ENCODE measurements around the gene JAK1.

The JAK1 gene

GRCh38 chr1:64881281-64881680 is 85.1 kb downstream of the JAK1 start:
- H3K27me3 ChIP-seq (ENCODE audit: low read depth, low read length): no peaks in the 10 kb centered on the region
- no peak overlapping the region for H2AFZ ChIP-seq (ENCODE audit: low read depth, low read length)
- peaks cover 17% of the 10 kb centered on the region for H3K4me1 ChIP-seq (ENCODE audit: low read length)
- TF ChIP-seq, protein P1, sequence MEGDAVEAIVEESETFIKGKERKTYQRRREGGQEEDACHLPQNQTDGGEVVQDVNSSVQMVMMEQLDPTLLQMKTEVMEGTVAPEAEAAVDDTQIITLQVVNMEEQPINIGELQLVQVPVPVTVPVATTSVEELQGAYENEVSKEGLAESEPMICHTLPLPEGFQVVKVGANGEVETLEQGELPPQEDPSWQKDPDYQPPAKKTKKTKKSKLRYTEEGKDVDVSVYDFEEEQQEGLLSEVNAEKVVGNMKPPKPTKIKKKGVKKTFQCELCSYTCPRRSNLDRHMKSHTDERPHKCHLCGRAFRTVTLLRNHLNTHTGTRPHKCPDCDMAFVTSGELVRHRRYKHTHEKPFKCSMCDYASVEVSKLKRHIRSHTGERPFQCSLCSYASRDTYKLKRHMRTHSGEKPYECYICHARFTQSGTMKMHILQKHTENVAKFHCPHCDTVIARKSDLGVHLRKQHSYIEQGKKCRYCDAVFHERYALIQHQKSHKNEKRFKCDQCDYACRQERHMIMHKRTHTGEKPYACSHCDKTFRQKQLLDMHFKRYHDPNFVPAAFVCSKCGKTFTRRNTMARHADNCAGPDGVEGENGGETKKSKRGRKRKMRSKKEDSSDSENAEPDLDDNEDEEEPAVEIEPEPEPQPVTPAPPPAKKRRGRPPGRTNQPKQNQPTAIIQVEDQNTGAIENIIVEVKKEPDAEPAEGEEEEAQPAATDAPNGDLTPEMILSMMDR (IDR thresholded peaks at IDR 0.05; ENCODE audit: low read depth, low read length): no peak
- no peak for TF ChIP-seq EZH2phosphoT487 (IDR thresholded peaks at IDR 0.05; ENCODE audit: low read depth)
- peaks cover 10% of the 10 kb centered on the region; the same call in 1 of the 2 replicates for H3K79me2 ChIP-seq (ENCODE audit: low read length)
- H3K9ac ChIP-seq (ENCODE audit: low read length): no peak overlapping the region
- H3K4me3 ChIP-seq (ENCODE audit: low read length): no peak overlapping the region
- H3K27ac ChIP-seq (ENCODE audit: low read length): no peak overlapping the region
- no peak overlapping the region for H3K4me2 ChIP-seq (ENCODE audit: low read length)
- H3K9me3 ChIP-seq (ENCODE audit: insufficient read depth, low read length): no peaks in the 10 kb centered on the region
- H4K20me1 ChIP-seq (ENCODE audit: insufficient read depth, low read length): peaks cover 52% of the 10 kb centered on the region
- peaks cover 33% of the 10 kb centered on the region for H3K36me3 ChIP-seq (replicated peaks; ENCODE audit: low read depth, low read length)

GRCh38 chr1:64880449-64880848 is 85.9 kb downstream of the JAK1 start:
- Histone ChIP-seq H3K36me3 (replicated peaks; ENCODE audit: low read depth, low read length) (peaks cover 32% of the 10 kb centered on the region), H3K4me1 (ENCODE audit: low read length) (peaks cover 17% of the 10 kb centered on the region), H3K9me3 (ENCODE audit: insufficient read depth, low read length) (no peaks in the 10 kb centered on the region), H3K27me3 (ENCODE audit: low read depth, low read length) (no peaks in the 10 kb centered on the region), H3K4me3 (ENCODE audit: low read length) (no peak overlapping the region), H2AFZ (ENCODE audit: low read depth, low read length) (no peak overlapping the region), H3K79me2 (ENCODE audit: low read length) (peaks cover 8% of the 10 kb centered on the region; the same call in 1 of the 2 replicates), H3K27ac (ENCODE audit: low read length) (no peak overlapping the region), H3K9ac (ENCODE audit: low read length) (no peak overlapping the region), H3K4me2 (ENCODE audit: low read length) (no peak overlapping the region), H4K20me1 (ENCODE audit: insufficient read depth, low read length) (peaks cover 44% of the 10 kb centered on the region)
- TF ChIP-seq, protein P1 (IDR thresholded peaks at IDR 0.05; ENCODE audit: low read depth, low read length): no peak
- no peak for TF ChIP-seq EZH2phosphoT487 (IDR thresholded peaks at IDR 0.05; ENCODE audit: low read depth)

DNA sequence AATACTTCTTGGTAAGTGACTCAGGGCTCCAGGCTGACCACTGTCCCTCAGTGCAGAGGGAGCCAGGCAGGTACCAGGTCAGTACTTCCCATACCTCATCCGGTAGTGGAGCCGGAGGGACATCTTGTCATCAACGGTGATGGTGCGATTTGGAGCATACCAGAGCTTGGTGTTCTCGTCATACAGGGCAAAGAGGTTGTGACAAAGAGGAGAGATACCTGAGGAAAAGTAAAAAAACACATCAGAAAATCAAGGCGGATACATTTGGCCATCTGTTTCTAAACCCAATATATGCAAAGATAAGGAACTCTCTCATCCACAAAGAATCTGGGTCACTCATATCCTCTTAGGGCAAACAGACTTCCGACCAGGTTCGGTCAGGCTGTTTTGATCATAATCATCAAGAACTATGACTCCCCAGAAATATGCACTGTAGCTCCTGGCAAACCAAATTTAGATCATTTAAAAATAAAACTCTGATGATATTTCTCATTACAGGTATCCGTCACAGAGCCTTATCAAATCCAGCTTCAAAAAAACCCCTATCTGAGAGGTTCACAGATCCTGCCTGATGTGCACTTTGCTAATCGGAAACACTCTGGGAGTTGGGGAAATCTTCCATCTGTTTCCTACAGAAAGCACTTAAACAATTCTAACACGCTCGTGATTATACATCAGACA is 87.3 kb downstream of the JAK1 start:
- Histone ChIP-seq H3K79me2 (ENCODE audit: low read length) (peaks cover 8% of the 10 kb centered on the region; the same call in 1 of the 2 replicates), H3K4me2 (ENCODE audit: low read length) (no peak overlapping the region), H3K9me3 (ENCODE audit: insufficient read depth, low read length) (no peaks in the 10 kb centered on the region), H3K4me1 (ENCODE audit: low read length) (peaks cover 17% of the 10 kb centered on the region), H3K27ac (ENCODE audit: low read length) (no peak overlapping the region), H3K27me3 (ENCODE audit: low read depth, low read length) (no peaks in the 10 kb centered on the region), H3K9ac (ENCODE audit: low read length) (no peak overlapping the region), H4K20me1 (ENCODE audit: insufficient read depth, low read length) (peaks cover 33% of the 10 kb centered on the region), H3K4me3 (ENCODE audit: low read length) (no peak overlapping the region), H3K36me3 (replicated peaks; ENCODE audit: low read depth, low read length) (peaks cover 33% of the 10 kb centered on the region), H2AFZ (ENCODE audit: low read depth, low read length) (no peak overlapping the region)
- TF ChIP-seq, protein P1 (IDR thresholded peaks at IDR 0.05; ENCODE audit: low read depth, low read length): no peak
- TF ChIP-seq EZH2phosphoT487 (IDR thresholded peaks at IDR 0.05; ENCODE audit: low read depth): no peak

- H3K9ac ChIP-seq (ENCODE audit: low read length): no peak overlapping the region
- TF ChIP-seq, protein P1 (IDR thresholded peaks at IDR 0.05; ENCODE audit: low read depth, low read length): no peak
- TF ChIP-seq EZH2phosphoT487 (IDR thresholded peaks at IDR 0.05; ENCODE audit: low read depth): no peak
- peaks cover 36% of the 10 kb centered on the region for H3K36me3 ChIP-seq (replicated peaks; ENCODE audit: low read depth, low read length)
- H3K27ac ChIP-seq (ENCODE audit: low read length): no peak overlapping the region
- H4K20me1 ChIP-seq (ENCODE audit: insufficient read depth, low read length): peaks cover 25% of the 10 kb centered on the region
- no peak overlapping the region for H2AFZ ChIP-seq (ENCODE audit: low read depth, low read length)
- H3K4me3 ChIP-seq (ENCODE audit: low read length): no peak overlapping the region
- H3K27me3 ChIP-seq (ENCODE audit: low read depth, low read length): no peaks in the 10 kb centered on the region
- H3K9me3 ChIP-seq (ENCODE audit: insufficient read depth, low read length): no peaks in the 10 kb centered on the region
- peaks cover 5% of the 10 kb centered on the region; the same call in 1 of the 2 replicates for H3K79me2 ChIP-seq (ENCODE audit: low read length)
- H3K4me2 ChIP-seq (ENCODE audit: low read length): no peak overlapping the region
- H3K4me1 ChIP-seq (ENCODE audit: low read length): peaks cover 12% of the 10 kb centered on the region
Measured at GRCh38 chr1:64878090-64878489, 88.3 kb downstream of the JAK1 start.

All from OCI-LY3 (cell line).